GM10847 (cell line): Measurements from ENCODE around the gene BRF1.
A peak's percentile ranks its signal among the peaks of the same experiment; 100 is the strongest.

ENCODE experiments used
- POLR2A ChIP-seq: IDR thresholded peaks from 2 replicates; pipeline ENCODE4 v1.6.1; 2011; ENCODE audit not compliant: insufficient read length; ENCODE audit errors: extremely low read depth

BRF1 gene

DNA sequence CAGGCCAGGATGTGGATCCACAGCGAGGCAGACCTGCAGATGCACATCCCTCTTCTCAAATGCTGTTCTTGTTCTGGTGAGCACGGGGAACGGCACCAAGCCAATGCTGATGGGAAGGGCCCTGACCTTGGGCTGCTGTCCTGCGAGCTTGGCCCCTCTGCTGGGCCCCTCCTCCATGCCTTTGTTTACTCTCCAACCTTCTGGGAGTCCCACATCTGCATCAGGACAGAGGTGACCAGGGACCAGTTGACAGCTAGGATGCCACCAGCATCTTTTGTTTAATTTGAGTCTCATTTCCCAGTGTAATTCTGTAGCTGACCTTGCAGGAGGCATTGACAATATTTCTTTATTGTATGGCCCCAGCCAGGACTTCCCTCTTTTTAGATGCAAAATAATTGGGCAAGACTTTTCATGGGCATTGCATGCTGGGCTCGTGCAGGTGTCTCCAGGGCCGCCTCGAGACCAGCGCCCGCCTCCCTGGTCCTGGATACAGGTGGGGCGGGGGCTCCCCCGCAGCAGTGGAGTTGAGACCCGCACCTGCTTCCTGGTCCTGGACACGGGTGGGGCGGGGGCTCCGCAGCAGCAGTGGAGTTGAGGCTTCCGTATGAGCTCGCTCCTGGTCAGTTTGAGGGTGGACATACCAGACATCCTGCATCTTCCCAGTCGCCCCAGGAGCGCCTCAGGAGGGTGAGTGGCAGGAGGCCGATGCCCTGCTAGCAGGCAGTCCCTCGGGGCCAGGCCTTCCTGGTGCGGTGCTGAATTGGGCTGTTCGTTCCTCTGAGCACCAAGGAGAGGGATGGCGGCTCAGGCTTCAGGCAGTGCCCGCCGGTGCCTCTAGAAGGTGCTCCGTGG lies 25.1 kb upstream of the BRF1 start:
- TF ChIP-seq POLR2A, result no peak

DNA sequence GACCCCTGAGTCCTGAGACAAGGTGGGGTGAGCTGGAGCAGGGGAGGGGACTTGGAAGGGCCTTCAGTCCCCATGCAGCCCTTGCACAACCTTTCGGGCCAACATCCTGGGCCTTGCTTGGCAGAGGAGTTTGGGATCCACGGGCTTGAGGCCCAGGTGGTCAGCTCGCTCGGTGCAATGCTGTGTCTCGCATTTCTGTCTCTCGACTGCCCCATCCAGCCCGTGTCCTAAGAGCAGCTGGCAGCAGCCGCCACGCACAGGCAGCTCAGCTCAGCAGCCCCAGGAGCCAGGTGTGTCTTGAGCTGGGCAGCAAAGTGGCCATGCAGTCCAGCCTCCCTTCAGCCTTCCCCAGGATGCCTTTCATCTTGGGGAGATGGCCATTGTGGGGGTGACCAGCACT lies 24.5 kb upstream of the BRF1 start:
- no peak for TF ChIP-seq POLR2A

DNA sequence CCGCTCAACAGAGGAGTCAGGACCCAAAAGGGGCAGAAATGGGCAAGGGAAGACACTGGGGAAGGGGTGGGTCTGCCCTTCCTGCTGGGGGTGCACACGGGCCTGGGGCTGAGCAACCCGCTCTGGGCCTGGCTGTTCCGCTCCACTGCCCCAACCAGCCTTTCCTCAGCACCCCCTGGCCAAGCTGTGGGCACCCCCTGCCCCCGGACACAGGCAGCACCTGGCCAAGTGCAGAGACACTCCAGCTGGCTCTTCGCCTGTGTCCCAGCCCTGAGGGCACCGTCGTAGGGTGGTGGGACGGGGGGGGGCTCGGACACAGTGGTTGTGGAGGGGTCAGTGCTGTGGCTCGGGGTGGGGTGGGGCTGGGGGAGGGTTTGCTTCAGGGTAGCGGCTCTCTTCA lies 24.1 kb upstream of the BRF1 start:
- no peak for TF ChIP-seq POLR2A

DNA sequence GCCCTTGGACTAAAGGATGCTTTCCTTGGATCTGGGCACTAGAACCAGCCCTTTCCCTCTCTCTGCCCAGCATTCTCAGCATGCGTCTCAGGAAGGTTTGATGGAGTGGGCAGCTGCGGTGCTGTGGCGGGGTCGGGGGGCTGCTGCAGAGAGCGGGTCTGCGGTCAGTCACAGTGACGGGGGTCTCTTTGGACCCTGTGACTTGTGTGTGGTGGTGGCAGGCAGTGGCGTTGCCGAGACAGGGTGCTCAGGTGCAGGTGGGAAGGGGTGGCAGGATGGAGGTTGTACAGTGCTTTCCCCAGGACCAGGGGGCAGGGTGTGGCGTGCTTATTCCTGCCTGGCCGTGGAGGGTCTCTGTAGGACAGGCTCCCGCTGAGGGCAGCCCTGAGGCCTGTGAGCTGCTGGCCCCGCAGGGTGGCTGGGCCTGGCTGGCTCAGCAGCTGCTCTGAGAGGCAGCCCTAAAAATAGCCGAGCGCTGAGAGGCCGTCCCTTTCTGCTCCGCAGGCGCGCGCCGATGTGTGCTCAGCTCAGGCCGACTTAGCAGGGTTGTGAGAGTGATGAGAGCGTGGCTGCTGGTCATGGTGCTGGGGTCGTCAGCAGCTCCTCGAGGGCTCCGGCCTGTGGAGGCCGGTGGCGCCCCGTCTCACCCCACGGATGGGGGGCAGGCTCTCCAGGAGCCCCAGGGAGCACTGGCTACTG lies 23.4 kb upstream of the BRF1 start:
- no peak for TF ChIP-seq POLR2A

DNA sequence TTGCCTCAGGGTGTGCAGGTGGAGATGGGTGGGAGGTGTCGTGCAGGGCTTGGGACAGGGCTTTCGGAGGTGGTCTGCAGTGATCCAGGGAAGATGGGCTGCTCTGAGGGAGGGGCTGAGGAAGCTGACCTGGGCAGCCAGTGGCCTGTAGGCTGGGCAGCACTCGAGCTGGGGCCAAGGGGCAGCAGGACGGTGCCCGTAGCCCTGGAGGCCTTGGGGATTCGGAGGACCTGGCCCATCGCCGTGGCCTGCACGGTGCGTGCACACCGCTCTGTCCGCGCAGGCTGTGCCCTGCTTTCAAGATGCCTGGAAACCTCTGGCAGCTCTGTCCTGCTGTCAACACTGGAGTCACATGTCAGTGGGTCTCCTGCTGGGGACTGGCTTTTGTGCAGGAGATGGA lies 22.9 kb upstream of the BRF1 start:
- TF ChIP-seq POLR2A, result no peak

DNA sequence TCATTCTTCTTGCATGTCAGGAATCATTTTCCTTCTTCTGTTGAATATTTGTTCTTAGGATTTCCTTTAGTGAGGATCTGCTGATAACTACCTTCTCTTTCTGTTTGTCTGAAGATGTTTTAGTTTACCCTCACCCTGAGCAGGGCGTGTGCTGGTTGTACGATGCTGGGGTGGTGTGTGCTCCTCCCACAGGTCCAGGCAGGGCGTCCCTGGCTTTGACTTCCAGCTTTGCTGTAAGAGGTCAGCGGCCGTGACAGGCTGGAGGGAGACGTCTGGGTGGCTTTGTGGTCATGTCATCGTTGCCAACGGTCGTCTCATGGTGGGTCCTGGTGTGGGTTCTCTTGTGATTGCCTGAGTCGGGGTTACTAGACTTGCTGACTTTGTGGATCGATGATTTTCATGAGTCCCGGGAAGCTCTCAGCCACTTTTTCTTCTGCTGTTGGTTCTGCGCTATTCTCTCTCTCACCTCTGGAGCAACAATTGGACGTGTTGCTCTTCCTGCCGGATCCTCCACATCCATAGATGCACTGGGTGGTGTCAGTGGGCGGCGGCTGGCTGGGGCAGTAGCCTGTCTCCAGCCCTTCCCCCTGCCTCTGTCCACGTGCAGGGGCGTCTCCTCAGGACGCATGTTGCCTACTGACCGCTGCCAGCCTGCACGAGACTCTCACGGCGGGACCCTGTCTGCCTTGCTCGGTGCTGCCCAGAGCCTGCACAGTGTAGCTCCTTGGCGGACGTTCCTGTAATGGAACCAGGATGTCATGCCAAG lies 22.2 kb upstream of the BRF1 start:
- no peak for TF ChIP-seq POLR2A

DNA sequence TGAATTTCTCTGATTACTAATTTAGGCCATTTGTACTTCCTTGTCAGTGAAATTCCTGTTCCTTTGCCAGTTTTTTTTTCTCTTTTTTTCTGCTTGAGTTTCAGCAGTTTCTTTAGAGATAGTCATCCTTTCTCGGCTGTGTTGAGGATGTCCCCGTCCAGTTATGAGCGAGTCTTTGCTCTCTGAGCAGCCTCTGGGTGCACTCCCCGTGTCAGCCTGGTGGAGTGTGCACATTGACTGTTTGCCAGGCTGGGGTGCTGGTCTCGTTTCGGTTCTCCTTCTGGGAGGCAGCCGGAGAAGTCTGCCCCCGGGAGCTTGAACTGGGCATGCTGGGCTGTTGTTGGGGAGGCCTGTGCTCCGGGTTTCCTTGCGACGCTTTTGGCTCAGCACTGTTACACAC lies 16.7 kb upstream of the BRF1 start:
- TF ChIP-seq POLR2A, result no peak

DNA sequence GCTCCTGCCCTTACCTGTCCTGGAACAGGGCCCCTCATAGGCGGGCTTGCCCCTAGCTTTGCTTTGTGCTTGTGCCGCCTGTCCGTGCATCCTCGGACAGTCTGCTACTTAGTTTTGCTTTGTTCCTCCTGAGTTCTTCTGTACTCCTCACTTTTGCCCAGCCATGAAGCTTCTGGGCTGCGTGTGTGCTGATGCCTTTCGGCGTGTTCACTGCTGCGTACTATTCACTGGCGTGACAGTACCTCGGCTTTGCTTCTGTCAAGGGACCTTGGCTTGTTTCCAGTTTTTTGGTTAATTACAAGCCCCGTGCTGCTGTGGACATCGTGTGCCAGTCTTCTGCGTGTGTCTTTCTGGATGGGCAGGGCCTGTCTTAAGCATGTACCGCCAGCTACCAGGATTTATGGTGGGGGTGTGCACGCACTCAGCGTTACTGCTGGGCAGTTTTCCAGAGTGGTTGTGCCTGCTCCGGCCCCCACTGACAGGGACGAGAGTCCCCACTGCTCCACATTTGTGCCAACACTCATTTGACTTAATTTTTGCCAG lies 16.2 kb upstream of the BRF1 start:
- TF ChIP-seq POLR2A, result no peak

DNA sequence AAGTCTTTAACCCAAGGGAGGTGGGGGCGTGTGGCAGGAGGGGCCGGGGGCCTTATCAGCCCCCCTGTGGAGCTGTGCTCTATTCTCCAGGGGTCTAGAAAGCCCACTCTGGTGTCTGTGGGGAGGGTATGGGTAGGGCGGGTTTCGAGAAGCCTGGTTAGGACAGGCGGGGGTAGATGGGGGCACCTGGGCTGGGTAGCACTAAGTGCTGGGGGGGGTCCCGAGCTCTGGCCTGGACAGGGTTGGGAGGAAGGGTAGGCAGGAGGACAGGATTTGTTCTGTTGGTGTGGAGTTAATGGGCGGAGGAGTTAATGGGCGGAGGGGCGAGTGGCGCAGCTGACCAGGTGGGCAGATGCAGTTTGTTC lies 15.8 kb upstream of the BRF1 start:
- TF ChIP-seq POLR2A, result no peak

DNA sequence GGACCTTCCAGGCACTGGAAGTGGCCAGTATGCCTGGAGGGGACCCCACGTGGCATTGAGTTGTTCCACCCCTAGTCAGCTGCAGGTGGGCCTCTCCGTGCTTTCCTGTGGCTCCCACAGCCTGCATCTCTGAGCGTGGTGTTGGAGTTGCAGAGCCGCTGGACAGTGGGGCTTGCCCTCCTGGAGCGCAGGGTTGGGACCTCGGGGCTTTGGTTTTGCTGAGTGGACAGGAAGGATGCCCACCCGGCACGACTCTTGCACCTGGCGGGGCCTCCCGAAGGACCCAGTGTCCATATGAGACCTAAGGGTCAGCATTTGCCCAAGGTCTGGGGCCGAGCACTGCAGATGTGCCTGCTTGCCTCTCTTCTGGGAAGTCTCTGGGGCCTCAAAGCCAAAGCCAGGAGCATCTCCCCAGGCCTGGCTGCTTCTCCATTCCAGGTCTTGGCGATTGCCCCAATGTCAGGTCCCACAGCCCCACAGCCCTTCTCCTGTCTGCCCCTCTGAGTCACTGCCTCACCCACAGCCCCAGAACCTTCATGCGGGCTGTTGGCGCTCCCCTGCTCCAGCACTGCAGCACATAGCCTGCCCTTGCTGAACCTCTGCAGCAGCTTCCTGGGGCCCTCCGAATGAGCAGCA lies 15.3 kb upstream of the BRF1 start:
- TF ChIP-seq POLR2A, result no peak

DNA sequence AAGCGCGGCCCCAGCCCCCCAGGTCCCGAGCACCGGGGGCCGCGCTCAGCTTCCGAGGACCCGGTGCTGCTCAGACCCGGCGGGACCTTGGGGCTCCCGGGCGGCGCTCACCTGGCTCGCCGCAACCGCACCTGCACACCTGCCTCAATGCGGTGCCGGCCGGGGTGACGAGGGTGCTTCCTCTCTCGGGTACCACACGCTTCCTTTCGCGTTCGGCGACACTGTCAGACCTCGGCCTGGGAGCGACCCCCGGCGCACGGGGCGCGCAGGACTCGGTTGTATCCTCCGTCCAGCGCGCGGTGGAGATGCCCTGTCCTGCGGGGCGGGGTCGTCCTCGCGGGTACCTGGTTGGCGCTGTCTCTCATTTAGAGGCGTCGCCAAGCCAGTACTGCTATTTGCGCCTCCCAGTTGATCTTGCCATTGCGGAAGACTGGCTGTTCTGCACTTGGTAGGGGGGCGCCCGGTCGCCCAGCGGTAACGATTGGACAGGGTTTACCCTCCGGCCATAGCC lies 14.5 kb upstream of the BRF1 start:
- TF ChIP-seq POLR2A, result no peak

DNA sequence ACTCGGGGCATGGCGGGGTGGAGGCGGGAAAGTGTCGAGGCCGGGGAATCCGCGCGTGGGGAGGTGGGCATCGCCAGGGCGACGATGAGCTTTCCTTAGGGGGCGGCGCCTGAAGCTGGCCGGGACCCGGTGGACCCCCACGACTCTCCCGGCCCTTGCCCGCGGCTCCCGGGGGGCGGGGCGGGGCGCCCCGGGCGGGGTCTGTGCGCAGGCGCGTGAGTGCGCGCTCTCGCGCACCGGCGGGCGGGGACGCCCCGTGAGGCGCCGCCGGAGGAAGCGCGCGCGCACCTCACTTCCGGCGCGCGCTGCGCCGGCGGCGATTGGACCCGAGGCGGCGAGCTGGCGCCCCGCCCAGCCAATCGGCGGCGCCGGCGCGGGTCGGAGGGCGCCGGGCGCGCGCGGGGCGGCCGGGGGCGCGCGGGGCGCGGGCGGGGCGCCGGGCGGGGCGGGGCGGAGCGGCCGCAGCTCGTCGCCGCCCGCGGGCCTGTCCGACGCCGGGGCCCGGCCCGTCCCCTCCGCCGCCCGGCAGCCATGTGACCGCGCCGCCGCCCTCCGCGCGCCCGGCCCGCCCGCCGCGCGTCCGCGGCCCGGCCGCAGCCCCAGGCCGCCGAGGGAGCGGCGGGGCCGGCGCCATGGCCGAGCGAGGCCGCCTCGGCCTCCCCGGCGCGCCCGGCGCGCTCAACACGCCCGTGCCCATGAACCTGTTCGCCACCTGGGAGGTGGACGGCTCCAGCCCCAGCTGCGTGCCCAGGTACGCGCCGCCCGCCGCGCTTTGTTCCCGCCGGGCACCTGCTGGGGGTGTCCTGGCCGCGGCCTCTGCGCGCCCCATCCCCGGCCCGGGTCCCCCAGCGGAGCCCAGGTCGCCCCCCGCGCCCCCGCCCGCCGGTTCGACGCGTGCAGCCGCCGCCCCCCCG lies 13.7 kb upstream of the BRF1 start, which contains the start of gene PACS2:
Gene PACS2 (plus strand): TSS at position 462 of the 914 bp plus-strand sequence. CDS start 171 bp downstream, at position 633.
- TF ChIP-seq POLR2A, result peak; percentile 22

DNA sequence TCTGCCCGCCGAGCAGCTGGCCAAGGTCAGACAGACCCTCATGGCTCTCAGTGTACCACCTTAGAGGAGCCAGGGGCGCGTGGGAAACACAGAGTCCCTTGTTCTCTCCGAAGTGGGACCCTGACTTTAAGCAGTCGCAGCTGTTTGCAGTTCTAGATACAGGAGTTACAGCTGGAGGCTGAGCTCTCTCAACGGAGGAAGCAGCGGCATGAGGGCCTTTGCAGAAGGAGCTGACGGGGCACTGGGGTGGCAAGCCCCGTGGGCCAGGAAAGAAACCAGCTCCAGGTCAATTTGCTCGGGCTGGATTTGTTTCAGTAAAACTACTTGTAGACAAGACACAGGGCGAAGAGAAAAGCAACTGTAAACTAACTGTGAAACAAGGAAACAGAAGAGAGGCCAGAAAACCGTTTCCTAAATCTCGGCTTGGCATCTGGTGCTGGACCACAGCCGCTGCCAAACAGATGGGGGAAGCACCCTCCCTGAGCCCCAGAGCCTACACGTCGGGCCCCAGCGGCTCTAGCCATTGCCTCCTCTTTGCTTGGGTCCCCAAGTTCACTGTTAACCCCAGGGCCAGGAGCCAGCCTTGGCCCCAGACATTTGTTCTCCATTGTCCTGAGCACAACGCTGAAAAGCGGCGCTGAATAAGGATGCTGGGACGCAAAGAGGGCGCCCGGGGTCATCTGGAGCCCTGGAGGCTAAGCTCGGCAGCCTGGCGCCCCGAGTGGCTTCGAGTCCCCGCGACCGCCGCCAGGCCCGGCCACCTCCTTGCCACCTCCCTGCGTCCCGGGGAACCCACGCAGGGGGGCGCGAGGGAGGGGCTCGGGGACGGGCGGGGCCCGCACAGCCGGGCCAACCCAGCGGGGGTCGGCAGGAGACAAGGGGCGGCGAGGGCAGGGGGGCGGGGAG lies 12.8 kb upstream of the BRF1 start:
- TF ChIP-seq POLR2A, result no peak
